Panc1 (cell line): Measurements from ENCODE around the gene SRSF2. TPM values are rescaled to one million over a fixed set of nuclear protein-coding genes. Genes with fewer than 3 reads are reported as not detected.

Source experiments
- ATAC-seq: fragments of 200-7000 bp; cut with Tn5 transposase; 2 replicates; pipeline ENCODE4 v1.9.1; 2020; ENCODE audit warnings: mild to moderate bottlenecking, moderate library complexity
- BruUV-seq: library from RNA; stranded (reverse); fragments of 400-500 nt; replicated peaks from 2 replicates; lab custom pipeline; 2021; lab: Mats Ljungman, UMichigan
- CTCF ChIA-PET: fragments of 300-600 bp; sonication (Branson Sonifier 250); formaldehyde crosslinking; loops from one replicate; lab custom pipeline; 2022; ENCODE audit warnings: antibody characterized with exemption; lab: Charles Lee
- POLR2A ChIA-PET: fragments of 300-600 bp; sonication (Branson Sonifier 250); formaldehyde crosslinking; loops from one replicate; lab custom pipeline; 2022; ENCODE audit warnings: antibody characterized with exemption; lab: Charles Lee
- DNase-seq: peaks from one replicate; pipeline ENCODE4 v3.0.0-alpha.2; 2010; ENCODE audit warnings: low read depth, low spot score
- H3K27ac ChIP-seq: 2 replicates; pipeline ENCODE4 v1.5.1; 2011; ENCODE audit warnings: mild to moderate bottlenecking, low read length, inconsistent platforms
- H3K27me3 ChIP-seq: fragments of 200-500 bp; sonication (Bioruptor generic); 2 replicates; pipeline ENCODE4 v1.6.0; 2014; ENCODE audit warnings: low read length, inconsistent platforms; ENCODE audit not compliant: control insufficient read depth, insufficient read depth
- H3K36me3 ChIP-seq: fragments of 200-500 bp; sonication (Bioruptor generic); 2 replicates; pipeline ENCODE4 v1.5.1; 2014; ENCODE audit warnings: inconsistent platforms, mild to moderate bottlenecking, low read length, moderate library complexity; ENCODE audit not compliant: control insufficient read depth, insufficient read depth
- H3K4me1 ChIP-seq: 2 replicates; pipeline ENCODE4 v1.5.1; 2011; ENCODE audit warnings: inconsistent platforms, mild to moderate bottlenecking, low read length, moderate library complexity; ENCODE audit not compliant: control insufficient read depth, insufficient read depth
- H3K4me3 ChIP-seq, 2 experiments: 2 replicates each; pipeline ENCODE4 v1.5.1; 2011 to 2012; ENCODE audit warnings: low read depth in 2 of 2, low read length in 2 of 2, mild to moderate bottlenecking in 2 of 2, inconsistent platforms in 1 of 2, moderate library complexity in 1 of 2
- H3K9me3 ChIP-seq: fragments of 200-500 bp; sonication (Bioruptor generic); 2 replicates; pipeline ENCODE4 v1.5.1; 2014; ENCODE audit warnings: low read depth, mild to moderate bottlenecking, inconsistent platforms, low read length, moderate library complexity; ENCODE audit not compliant: control insufficient read depth, insufficient read depth
- CTCF ChIP-seq: fragments of 450-650 bp; IDR thresholded peaks from 2 replicates; pipeline ENCODE4 v1.5.1; 2017; ENCODE audit warnings: mild to moderate bottlenecking
- POLR2AphosphoS5 ChIP-seq: IDR thresholded peaks from 2 replicates; pipeline ENCODE4 v1.6.1; 2012; ENCODE audit warnings: mild to moderate bottlenecking, low read depth, low read length, moderate library complexity
- REST ChIP-seq, 2 experiments: IDR thresholded peaks; 2 replicates each; pipeline ENCODE4 v1.6.1; 2011 to 2012; ENCODE audit warnings: low read depth in 2 of 2, control low read depth in 1 of 2, low read length in 1 of 2, mild to moderate bottlenecking in 1 of 2, moderate library complexity in 1 of 2; ENCODE audit not compliant: insufficient read depth in 1 of 2
- SIN3A ChIP-seq: IDR thresholded peaks from 2 replicates; pipeline ENCODE4 v1.6.1; 2012; ENCODE audit warnings: low read depth, mild to moderate bottlenecking, low read length, moderate library complexity, borderline replicate concordance; ENCODE audit not compliant: insufficient read depth
- TCF7L2 ChIP-seq: IDR thresholded peaks from 2 replicates; pipeline ENCODE4 v1.6.1; 2011; ENCODE audit warnings: mild to moderate bottlenecking, low read depth, low read length, inconsistent platforms
- in situ Hi-C: cut with HindIII; loops from 2 replicates; pipeline ENCODE4 v1.10.0; 2016; ENCODE audit warnings: low sequenced_read_pairs, low pct_unique_long_range_greater_than_20kb
- intact Hi-C: fragments of 100-400 bp; cut with micrococcal nuclease; formaldehyde crosslinking; loops from one replicate; pipeline ENCODE4 v1.10.0; 2022; ENCODE audit not compliant: unreplicated experiment
- total RNA-seq: library from RNA; stranded (reverse); gene quantifications from one replicate; pipeline ENCODE4 v1.2.1, GENCODE V29; 2021; ENCODE audit not compliant: unreplicated experiment

SRSF2 gene
- total RNA-seq, 1 experiment from 2014 or later = 436 TPM

GRCh38 chr17:76735006-76735405, 2.1 kb downstream of the SRSF2 start:
- no peak for ATAC-seq
- H3K36me3 ChIP-seq = peaks cover 42% of the 10 kb centered on the region
- ChIA-PET POLR2A (interaction anchor here (0.5 to 0.8 kb wide), 4 partner anchors 18 to 1315 kb away, joined by 3 to 18 read pairs (median 6); no protein-coding TSS in a partner anchor), CTCF (no interaction called here)
- no peaks in the 10 kb centered on the region for H3K9me3 ChIP-seq
- peak overlapping the region; percentile 96 to 97 for H3K4me3 ChIP-seq
- no peaks in the 10 kb centered on the region for H3K27me3 ChIP-seq
- DNase-seq = no peak
- TF ChIP-seq SIN3A (no peak), POLR2AphosphoS5 (no peak), REST (IDR thresholded peaks at IDR 0.05; ENCODE audit: insufficient read depth in 1 of 2, low read depth in 2 of 2, low read length in 1 of 2) (no peak), CTCF (no peak), TCF7L2 (no peak)
- intact Hi-C loops (no loop called here), in situ Hi-C loops (no loop called here)
- H3K4me1 ChIP-seq = peaks cover 33% of the 10 kb centered on the region
- BruUV-seq = no TSS peak
- peak overlapping the region; percentile 98 for H3K27ac ChIP-seq

GRCh38 chr17:76734080-76734840, 2.9 kb downstream of the SRSF2 start:
- intact Hi-C loops (no loop called here), in situ Hi-C loops (no loop called here)
- Histone ChIP-seq H3K4me1 (peaks cover 32% of the 10 kb centered on the region), H3K36me3 (peaks cover 42% of the 10 kb centered on the region), H3K9me3 (no peaks in the 10 kb centered on the region), H3K4me3 (peak overlapping the region; percentile 96 to 97), H3K27me3 (no peaks in the 10 kb centered on the region), H3K27ac (peak overlapping the region; percentile 98)
- no peak for ATAC-seq
- no TSS peak for BruUV-seq
- DNase-seq = no peak
- ChIA-PET CTCF (no interaction called here), POLR2A (interaction anchor here (0.5 to 0.8 kb wide), 2 partner anchors 265 to 1314 kb away, joined by 9 to 18 read pairs; no protein-coding TSS in a partner anchor)
- TF ChIP-seq CTCF = no peak
- no peak for TF ChIP-seq TCF7L2
- peak; percentile 52; the same call in 1 of the 2 replicates for TF ChIP-seq POLR2AphosphoS5
